H1 (cell line): Measurements from ENCODE around the gene SLC2A13. TPM values are rescaled to one million over a fixed set of nuclear protein-coding genes. Genes with fewer than 3 reads are reported as not detected.

Experiments used
- CTCF ChIA-PET: fragments of 300-600 bp; sonication (Branson Sonifier 250); formaldehyde crosslinking; loops from one replicate; lab custom pipeline; 2021; ENCODE audit not compliant: partially characterized antibody; lab: Charles Lee
- POLR2A ChIA-PET: fragments of 300-600 bp; sonication (Branson Sonifier 250); formaldehyde crosslinking; loops from one replicate; lab custom pipeline; 2021; ENCODE audit warnings: inconsistent platforms; ENCODE audit not compliant: partially characterized antibody; lab: Charles Lee
- DNase-seq, 2 experiments: peaks; one replicate each; pipeline versions ENCODE4 v3.0.0 to v3.0.0-alpha.2; 2010 to 2022; ENCODE audit warnings: low spot score in 2 of 2, low read depth in 1 of 2, mixed read lengths in 1 of 2
- FAIRE-seq: peaks from 2 replicates; lab custom pipeline; 2011; peaks lifted over from hg19 to GRCh38; lab: Jason Lieb, UNC
- H2AFZ ChIP-seq: 2 replicates; pipeline ENCODE4 v1.8.1; 2012; ENCODE audit warnings: low read length, inconsistent platforms
- H2AK5ac ChIP-seq: 2 replicates; pipeline ENCODE4 v1.6.1; 2013; ENCODE audit warnings: low read depth, low read length
- H2BK120ac ChIP-seq: replicated peaks from 2 replicates; pipeline ENCODE3; 2013; ENCODE audit warnings: low read depth, low read length, inconsistent platforms
- H2BK12ac ChIP-seq: 2 replicates; pipeline ENCODE4 v1.6.1; 2013; ENCODE audit warnings: low read depth, low read length
- H2BK15ac ChIP-seq: 2 replicates; pipeline ENCODE4 v1.6.1; 2013; ENCODE audit warnings: low read length
- H2BK20ac ChIP-seq: 2 replicates; pipeline ENCODE4 v1.6.1; 2013; ENCODE audit warnings: low read length
- H2BK5ac ChIP-seq: 2 replicates; pipeline ENCODE4 v1.6.1; 2013; ENCODE audit warnings: low read depth, low read length
- H3K14ac ChIP-seq: 2 replicates; pipeline ENCODE4 v1.6.1; 2013; ENCODE audit warnings: inconsistent platforms; ENCODE audit not compliant: insufficient read length
- H3K18ac ChIP-seq: 2 replicates; pipeline ENCODE4 v1.6.1; 2013; ENCODE audit warnings: low read length; ENCODE audit errors: extremely low read depth
- H3K23ac ChIP-seq: 2 replicates; pipeline ENCODE4 v1.6.1; 2013; ENCODE audit warnings: inconsistent platforms; ENCODE audit not compliant: insufficient read length
- H3K23me2 ChIP-seq: 2 replicates; pipeline ENCODE4 v1.6.1; 2013; ENCODE audit warnings: low read depth, low read length
- H3K27ac ChIP-seq: 2 replicates; pipeline ENCODE4 v1.6.1; 2011; ENCODE audit warnings: low read depth, low read length, inconsistent platforms
- H3K27me3 ChIP-seq, 4 experiments: replicated peaks in 1 of 4; 1 replicate in 1 of 4; 2 replicates in 3 of 4; pipeline versions ENCODE4 v1.6.1 to v1.8.1; 2011 to 2013; ENCODE audit warnings: low read length in 3 of 4, mild to moderate bottlenecking in 3 of 4, inconsistent platforms in 2 of 4, mixed read lengths in 2 of 4, moderate library complexity in 1 of 4; ENCODE audit not compliant: control insufficient read depth in 3 of 4, insufficient read depth in 3 of 4; ENCODE audit errors: extremely low read depth in 1 of 4
- H3K36me3 ChIP-seq, 4 experiments: 2 replicates each; pipeline versions ENCODE4 v1.6.1 to v1.8.1; 2011 to 2013; ENCODE audit warnings: mild to moderate bottlenecking in 4 of 4, low read length in 3 of 4, moderate library complexity in 2 of 4, control low read depth in 1 of 4, inconsistent platforms in 1 of 4; ENCODE audit not compliant: insufficient read depth in 4 of 4, control insufficient read depth in 2 of 4
- H3K4ac ChIP-seq: replicated peaks from 2 replicates; pipeline ENCODE3; 2013; ENCODE audit warnings: low read length, low read depth, mixed read lengths, inconsistent platforms; ENCODE audit not compliant: insufficient read length
- H3K4me1 ChIP-seq, 4 experiments: replicated peaks in 1 of 4; 1 replicate in 1 of 4; 2 replicates in 3 of 4; pipeline versions ENCODE4 v1.6.1 to v1.8.1; 2011 to 2013; ENCODE audit warnings: low read length in 3 of 4, inconsistent platforms in 2 of 4, mixed read lengths in 1 of 4; ENCODE audit not compliant: insufficient read depth in 4 of 4, control insufficient read depth in 3 of 4
- H3K4me2 ChIP-seq, 2 experiments: 2 replicates each; pipeline versions ENCODE4 v1.6.1 to v1.8.1; 2011 to 2013; ENCODE audit warnings: low read depth in 2 of 2, low read length in 2 of 2, control low read depth in 1 of 2, inconsistent platforms in 1 of 2, mild to moderate bottlenecking in 1 of 2; ENCODE audit not compliant: insufficient read depth in 1 of 2
- H3K4me3 ChIP-seq, 4 experiments: fragments of 200-600, 300-600 bp in 1 of 4; sonication (generic), shearing (Covaris generic), sonication (Bioruptor Twin) in 1 of 4; 2 replicates each; pipeline versions ENCODE4 v1.5.1 to v1.8.1; 2011 to 2016; ENCODE audit warnings: low read length in 4 of 4, low read depth in 3 of 4, control low read depth in 2 of 4, inconsistent platforms in 2 of 4, mild to moderate bottlenecking in 2 of 4, mixed read lengths in 1 of 4, moderate library complexity in 1 of 4; ENCODE audit not compliant: insufficient read depth in 2 of 4; ENCODE audit errors: extremely low read depth in 1 of 4
- H3K56ac ChIP-seq: replicated peaks from 2 replicates; pipeline ENCODE3; 2013; ENCODE audit warnings: low read depth, mild to moderate bottlenecking, mixed read lengths, low read length, inconsistent platforms; ENCODE audit not compliant: insufficient read length
- H3K79me1 ChIP-seq: 2 replicates; pipeline ENCODE4 v1.6.1; 2013; ENCODE audit warnings: low read depth, low read length, control low read depth
- H3K79me2 ChIP-seq, 2 experiments: 2 replicates each; pipeline versions ENCODE4 v1.6.1 to v1.8.1; 2012 to 2013; ENCODE audit warnings: low read length in 2 of 2, mild to moderate bottlenecking in 2 of 2, inconsistent platforms in 1 of 2; ENCODE audit not compliant: insufficient read depth in 2 of 2, control insufficient read depth in 1 of 2
- H3K9ac ChIP-seq, 4 experiments: replicated peaks in 1 of 4; 1 replicate in 1 of 4; 2 replicates in 3 of 4; pipeline versions ENCODE4 v1.6.1 to v1.8.1; 2011 to 2013; ENCODE audit warnings: low read depth in 3 of 4, low read length in 3 of 4, control low read depth in 2 of 4, mild to moderate bottlenecking in 2 of 4, moderate library complexity in 2 of 4, inconsistent platforms in 1 of 4; ENCODE audit errors: extremely low read depth in 1 of 4
- H3K9me3 ChIP-seq, 2 experiments: 2 replicates each; pipeline versions ENCODE4 v1.6.1 to v1.8.1; 2012 to 2013; ENCODE audit warnings: mild to moderate bottlenecking in 2 of 2, moderate library complexity in 2 of 2, control low read depth in 1 of 2, inconsistent platforms in 1 of 2, low read depth in 1 of 2, low read length in 1 of 2, mixed read lengths in 1 of 2; ENCODE audit not compliant: insufficient read depth in 2 of 2
- H4K20me1 ChIP-seq, 2 experiments: replicated peaks in 1 of 2; 2 replicates each; pipeline versions ENCODE3 to v1.8.1; 2011 to 2013; ENCODE audit warnings: inconsistent platforms in 2 of 2, low read length in 2 of 2, mild to moderate bottlenecking in 1 of 2; ENCODE audit not compliant: insufficient read depth in 2 of 2, control insufficient read depth in 1 of 2
- H4K5ac ChIP-seq: 2 replicates; pipeline ENCODE4 v1.6.1; 2013; ENCODE audit warnings: low read length, low read depth, mixed read lengths, inconsistent platforms; ENCODE audit not compliant: insufficient read length
- H4K8ac ChIP-seq: 2 replicates; pipeline ENCODE4 v1.8.0; 2013; ENCODE audit warnings: mild to moderate bottlenecking, moderate library complexity, low read length, inconsistent platforms; ENCODE audit not compliant: insufficient read depth; ENCODE audit errors: extremely low read depth
- H4K91ac ChIP-seq: replicated peaks from 2 replicates; pipeline ENCODE3; 2013; ENCODE audit warnings: low read length, mixed read lengths, inconsistent platforms; ENCODE audit not compliant: insufficient read length
- BCL11A ChIP-seq, 2 experiments: IDR thresholded peaks; one replicate each; pipeline ENCODE4 v1.6.1; 2011; ENCODE audit warnings: low read depth in 2 of 2, low read length in 2 of 2, mild to moderate bottlenecking in 2 of 2
- WGBS, 2 experiments: shearing (Covaris generic) in 1 of 2; methylation state at CpG; one replicate each; pipeline versions ENCODE4 v1.1.6 to v1.1.7; 2013 to 2015; ENCODE audit warnings: low lambda C conversion rate in 2 of 2, mixed read lengths in 2 of 2, inconsistent platforms in 1 of 2, low coverage in 1 of 2, missing lambda C conversion rate in 1 of 2; ENCODE audit not compliant: insufficient replicate concordance in 2 of 2, insufficient coverage in 1 of 2, insufficient read length in 1 of 2; ENCODE audit errors: extremely low coverage in 1 of 2, missing lambda C conversion rate in 1 of 2; 5-methylcytosine and 5-hydroxymethylcytosine counted together
- polyA plus RNA-seq, 7 experiments: library from polyadenylated mRNA; depleted of rRNA in 3 of 7; stranded (reverse) in 5 of 7; unstranded in 2 of 7; fragments of >200 nt in 5 of 7; fragments of 200-250 nt in 2 of 7; gene quantifications; 1 replicate in 5 of 7; 2 replicates in 1 of 7; 4 replicates in 1 of 7; pipeline versions ENCODE4 v1.2.1 to v1.2.3, GENCODE V29; 2011 to 2013; ENCODE audit warnings: missing spikeins in 2 of 7, mixed read lengths in 2 of 7
- total RNA-seq: library from RNA; stranded (reverse); fragmentation: NEBNext Ultra II Directional; extraction: Animal tissue kit (Norgen Biotek cat#: 25700); gene quantifications from 2 replicates; pipeline ENCODE4 v1.2.1, GENCODE V29; 2021

SLC2A13 gene
- total and polyA plus RNA-seq, 2 of the 8 experiments (the other 6 are each of a cell fraction or from before 2014, with no cell fraction given) = 2.8 to 9.6 TPM

- H2AK5ac ChIP-seq = no peak overlapping the region
- DNase-seq (no peak), FAIRE-seq (no peak)
- no peaks in the 10 kb centered on the region for H3K27me3 ChIP-seq
- H2BK20ac ChIP-seq = no peak overlapping the region
- H3K14ac ChIP-seq = no peak overlapping the region
- no peak overlapping the region for H3K4me3 ChIP-seq
- no peak overlapping the region for H3K4ac ChIP-seq
- H3K18ac ChIP-seq = no peak overlapping the region
- no peaks in the 10 kb centered on the region for H3K23me2 ChIP-seq
- no peaks in the 10 kb centered on the region for H4K20me1 ChIP-seq
- no peak overlapping the region for H3K4me2 ChIP-seq
- H2BK15ac ChIP-seq = no peak overlapping the region
- H3K23ac ChIP-seq = no peak overlapping the region
- H3K79me1 ChIP-seq = no peaks in the 10 kb centered on the region
- no peak overlapping the region for H2BK12ac ChIP-seq
- H4K5ac ChIP-seq = no peak overlapping the region
- no peaks in the 10 kb centered on the region for H3K36me3 ChIP-seq
- no peaks in the 10 kb centered on the region for H3K79me2 ChIP-seq
- ChIA-PET CTCF (no interaction called here), POLR2A (no interaction called here)
- no peaks in the 10 kb centered on the region for H3K9me3 ChIP-seq
- no peak overlapping the region for H3K56ac ChIP-seq
- no peak overlapping the region for H2AFZ ChIP-seq
- H3K4me1 ChIP-seq = no peaks in the 10 kb centered on the region
- H4K8ac ChIP-seq = no peak overlapping the region; the same call in 1 of the 2 replicates
- H2BK120ac ChIP-seq = no peak overlapping the region
- 92% methylated on average over 10 of the region's 11 CpGs; no CpG with 5 or more reads in 1 of the 2 experiments for WGBS, 2 experiments
- H3K27ac ChIP-seq = no peak overlapping the region
- H2BK5ac ChIP-seq = no peak overlapping the region
- no peak overlapping the region for H3K9ac ChIP-seq
- no peak overlapping the region for H4K91ac ChIP-seq
- no peak for TF ChIP-seq BCL11A (IDR thresholded peaks at IDR 0.05; ENCODE audit: low read depth in 2 of 2, low read length in 2 of 2)
Observed at GRCh38 chr12:39777465-39777864, 328.4 kb downstream of the SLC2A13 start.
